Natural killer cell (primary cell): ENCODE results near the gene SIK3. TPM values are rescaled to one million over a fixed set of nuclear protein-coding genes. Genes with fewer than 3 reads are reported as not detected.
A peak's percentile ranks its signal among the peaks of the same experiment; 100 is the strongest.

Experiments used
- ATAC-seq, 3 donors: fragments of 150-1000 bp in 2 of 3; fragments of 200-7000 bp in 1 of 3; cut with Tn5 transposase; 1 replicate in 1 of 3; 2 replicates in 2 of 3; pipeline ENCODE4 v1.10.0; 2021; ENCODE audit warnings: mild to moderate bottlenecking in 2 of 3, moderate library complexity in 2 of 3
- DNase-seq, 2 donors: peaks; one replicate each; pipeline versions ENCODE4 v3.0.0 to v3.0.0-alpha.2; 2013 to 2021; ENCODE audit warnings: mixed read lengths in 1 of 2
- H3K27ac ChIP-seq: one replicate; pipeline ENCODE4 v1.5.1; 2013; ENCODE audit warnings: mild to moderate bottlenecking, low read length
- H3K27me3 ChIP-seq: one replicate; pipeline ENCODE4 v1.6.1; 2013; ENCODE audit warnings: low read length; ENCODE audit not compliant: control insufficient read depth, insufficient read depth
- H3K36me3 ChIP-seq: one replicate; pipeline ENCODE4 v1.6.1; 2013; ENCODE audit warnings: low read length; ENCODE audit not compliant: control insufficient read depth, insufficient read depth
- H3K4me1 ChIP-seq: one replicate; pipeline ENCODE4 v1.6.1; 2013; ENCODE audit warnings: low read length; ENCODE audit not compliant: control insufficient read depth, insufficient read depth
- H3K4me3 ChIP-seq: one replicate; pipeline ENCODE4 v1.5.1; 2013; ENCODE audit warnings: low read length
- H3K9me3 ChIP-seq: one replicate; pipeline ENCODE4 v1.6.1; 2013; ENCODE audit warnings: low read length; ENCODE audit not compliant: control insufficient read depth, insufficient read depth
- H3K27ac Mint-ChIP-seq, 2 donors: one replicate each; pipeline ENCODE4 v1.8.0; 2022; ENCODE audit warnings: mild to moderate bottlenecking in 2 of 2, mixed read lengths in 2 of 2, moderate library complexity in 1 of 2
- H3K27me3 Mint-ChIP-seq, 2 donors: one replicate each; pipeline ENCODE4 v1.8.0; 2022; ENCODE audit warnings: low read depth in 2 of 2, mixed read lengths in 2 of 2
- H3K36me3 Mint-ChIP-seq: one replicate; pipeline ENCODE4 v1.8.0; 2022; ENCODE audit warnings: mixed read lengths
- H3K4me1 Mint-ChIP-seq, 2 donors: one replicate each; pipeline ENCODE4 v1.8.0; 2022; ENCODE audit warnings: mixed read lengths in 2 of 2
- H3K4me3 Mint-ChIP-seq: one replicate; pipeline ENCODE4 v1.8.0; 2022; ENCODE audit warnings: mild to moderate bottlenecking, moderate library complexity, mixed read lengths
- H3K9me3 Mint-ChIP-seq, 2 donors: one replicate each; pipeline ENCODE4 v1.8.0; 2022; ENCODE audit warnings: mixed read lengths in 2 of 2
- WGBS: methylation state at CpG from one replicate; pipeline ENCODE4 v1.1.7; 2013; ENCODE audit warnings: missing lambda C conversion rate; ENCODE audit not compliant: insufficient coverage; 5-methylcytosine and 5-hydroxymethylcytosine counted together
- intact Hi-C: fragments of 100-400 bp; cut with micrococcal nuclease; formaldehyde crosslinking; loops from one replicate; pipeline ENCODE4 v1.14.2; 2022
- total RNA-seq, 4 donors: library from RNA; stranded (reverse); fragments of 120-200 nt in 1 of 4; gene quantifications; one replicate each; pipeline versions ENCODE4 v1.2.3 to v1.2.4, GENCODE V29; 2013 to 2022
- TF ChIP-seq, protein P1 (sequence below): fragments of 200-600 bp; IDR thresholded peaks from one replicate; pipeline ENCODE4 v1.8.0; 2022; ENCODE audit warnings: antibody characterized with exemption

The SIK3 gene
- total RNA-seq, 3 donors from 2014 or later (not counting 1 experiment from before 2014, with no cell fraction given): 71.6 to 120 (median 119) TPM

DNA sequence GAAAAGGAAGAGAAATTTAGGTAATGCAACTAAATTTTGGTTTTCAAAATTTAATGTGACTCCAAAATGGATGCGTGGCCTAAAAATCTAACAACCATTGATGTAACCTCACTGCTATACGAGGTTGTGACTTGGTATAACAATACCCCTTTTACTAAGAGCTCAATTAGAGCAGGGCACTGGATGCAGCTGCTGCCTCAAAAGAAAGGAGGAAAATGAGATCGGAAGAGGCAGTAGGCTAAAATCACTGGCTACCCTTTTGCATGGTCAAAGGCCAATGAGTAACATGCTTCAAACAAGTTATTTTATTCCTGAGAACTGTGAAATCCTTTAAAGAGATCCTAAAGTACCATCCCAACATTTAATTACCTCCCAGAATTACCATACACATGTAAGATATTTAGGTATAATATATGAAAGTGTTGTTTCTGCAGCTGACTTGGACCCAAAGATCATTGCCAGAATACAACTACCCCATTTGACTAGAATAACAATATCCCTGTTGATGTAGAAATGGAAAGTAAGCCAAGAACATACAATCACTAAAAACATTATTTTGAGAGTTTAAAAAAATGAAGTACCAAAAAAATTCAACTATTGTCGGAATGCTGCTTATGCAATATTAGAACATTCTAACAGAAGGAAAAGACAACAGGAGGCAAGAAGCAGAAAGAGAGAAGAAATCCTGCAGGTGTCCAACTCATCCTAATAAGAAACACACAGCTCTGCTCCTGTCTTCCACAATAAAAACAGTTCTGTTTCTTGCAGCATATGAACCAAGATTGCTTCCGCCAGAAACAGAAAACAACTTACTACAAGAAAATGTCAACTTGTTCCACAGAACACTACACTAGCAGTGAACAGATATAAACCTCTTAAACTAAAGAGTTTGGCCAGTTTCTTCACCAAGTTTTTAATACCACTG is 15.0 kb downstream of the SIK3 start:
- Histone ChIP-seq H3K27me3 (no peaks in the 10 kb centered on the region), H3K9me3 (no peaks in the 10 kb centered on the region), H3K4me1 (peaks cover 11% of the 10 kb centered on the region), H3K4me3 (no peak overlapping the region), H3K36me3 (no peaks in the 10 kb centered on the region), H3K27ac (no peak overlapping the region)
- H3K4me3 Mint-ChIP-seq: no peak overlapping the region
- H3K9me3 Mint-ChIP-seq: no peaks in the 10 kb centered on the region
- H3K36me3 Mint-ChIP-seq: no peaks in the 10 kb centered on the region
- H3K27me3 Mint-ChIP-seq: no peaks in the 10 kb centered on the region
- H3K4me1 Mint-ChIP-seq: peaks cover 51 to 52% of the 10 kb centered on the region in 2 donors
- ATAC-seq (peak in 1 of 3 donors; percentile 15), DNase-seq (no peak)
- no peak overlapping the region for H3K27ac Mint-ChIP-seq
- TF ChIP-seq, protein P1, sequence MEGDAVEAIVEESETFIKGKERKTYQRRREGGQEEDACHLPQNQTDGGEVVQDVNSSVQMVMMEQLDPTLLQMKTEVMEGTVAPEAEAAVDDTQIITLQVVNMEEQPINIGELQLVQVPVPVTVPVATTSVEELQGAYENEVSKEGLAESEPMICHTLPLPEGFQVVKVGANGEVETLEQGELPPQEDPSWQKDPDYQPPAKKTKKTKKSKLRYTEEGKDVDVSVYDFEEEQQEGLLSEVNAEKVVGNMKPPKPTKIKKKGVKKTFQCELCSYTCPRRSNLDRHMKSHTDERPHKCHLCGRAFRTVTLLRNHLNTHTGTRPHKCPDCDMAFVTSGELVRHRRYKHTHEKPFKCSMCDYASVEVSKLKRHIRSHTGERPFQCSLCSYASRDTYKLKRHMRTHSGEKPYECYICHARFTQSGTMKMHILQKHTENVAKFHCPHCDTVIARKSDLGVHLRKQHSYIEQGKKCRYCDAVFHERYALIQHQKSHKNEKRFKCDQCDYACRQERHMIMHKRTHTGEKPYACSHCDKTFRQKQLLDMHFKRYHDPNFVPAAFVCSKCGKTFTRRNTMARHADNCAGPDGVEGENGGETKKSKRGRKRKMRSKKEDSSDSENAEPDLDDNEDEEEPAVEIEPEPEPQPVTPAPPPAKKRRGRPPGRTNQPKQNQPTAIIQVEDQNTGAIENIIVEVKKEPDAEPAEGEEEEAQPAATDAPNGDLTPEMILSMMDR: no peak
- intact Hi-C loops: no loop called here
- WGBS: 86% methylated on average over 5 of the region's 5 CpGs

DNA sequence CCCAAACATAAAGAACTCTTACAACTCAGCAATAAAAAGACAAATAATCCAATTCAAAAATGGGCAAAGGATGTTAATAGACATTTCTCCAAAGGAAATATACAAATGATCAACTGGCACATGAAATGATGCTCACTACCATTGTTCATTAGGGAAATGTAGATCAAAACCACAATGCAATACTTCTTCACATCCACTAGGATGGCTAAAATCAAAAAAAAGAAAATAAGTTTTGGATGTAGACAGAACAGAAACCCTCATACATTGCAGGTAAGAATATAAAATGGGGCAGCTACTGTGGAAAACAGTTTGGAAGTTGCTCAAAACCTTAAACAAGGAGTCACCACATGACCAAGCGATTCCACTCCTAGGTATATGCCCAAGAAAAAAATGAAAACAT is 16.3 kb downstream of the SIK3 start:
- intact Hi-C loops: no loop called here

DNA sequence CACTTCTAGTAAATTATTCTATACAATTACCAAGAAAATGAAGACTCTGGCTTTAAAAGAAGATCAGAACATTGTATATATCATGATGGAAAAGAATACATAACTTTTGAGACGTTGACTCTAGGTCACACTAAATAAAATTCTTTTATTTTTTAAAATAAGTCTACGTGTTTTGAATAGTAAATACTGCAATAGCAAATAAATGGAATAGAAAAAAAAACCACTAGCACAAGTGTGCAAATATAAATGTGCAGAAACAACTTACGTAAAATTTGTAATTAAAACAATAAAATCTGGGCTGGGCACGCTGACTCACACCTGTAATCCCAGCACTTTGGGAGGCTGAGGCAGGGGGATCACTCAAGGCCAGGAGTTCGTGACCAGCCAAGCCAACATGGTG is 17.9 kb downstream of the SIK3 start:
- H3K36me3 Mint-ChIP-seq: no peaks in the 10 kb centered on the region
- no peaks in the 10 kb centered on the region for H3K36me3 ChIP-seq

More for the DNA sequence above, 16.3 kb downstream of the SIK3 start:
- Histone ChIP-seq H3K36me3 (no peaks in the 10 kb centered on the region), H3K4me1 (peaks cover 11% of the 10 kb centered on the region), H3K9me3 (no peaks in the 10 kb centered on the region), H3K4me3 (no peak overlapping the region), H3K27ac (no peak overlapping the region), H3K27me3 (no peaks in the 10 kb centered on the region)
- no peaks in the 10 kb centered on the region for H3K9me3 Mint-ChIP-seq
- ATAC-seq: no peak
- no peaks in the 10 kb centered on the region for H3K27me3 Mint-ChIP-seq
- peaks cover 57 to 58% of the 10 kb centered on the region in 2 donors for H3K4me1 Mint-ChIP-seq
- 100% methylated on average over 1 of the region's 1 CpG for WGBS
- no peak overlapping the region for H3K4me3 Mint-ChIP-seq
- TF ChIP-seq, protein P1: no peak
- H3K36me3 Mint-ChIP-seq: no peaks in the 10 kb centered on the region
- peak overlapping the region in 1 of 2 donors; percentile 14 for H3K27ac Mint-ChIP-seq
- no peak for DNase-seq

More for the DNA sequence above, 17.9 kb downstream of the SIK3 start:
- DNase-seq (no peak), ATAC-seq (no peak)
- Mint-ChIP-seq H3K9me3 (no peaks in the 10 kb centered on the region), H3K4me1 (peaks cover 50 to 60% of the 10 kb centered on the region in 2 donors), H3K27me3 (no peaks in the 10 kb centered on the region), H3K4me3 (no peak overlapping the region), H3K27ac (no peak overlapping the region)
- TF ChIP-seq, protein P1: no peak
- intact Hi-C loops: no loop called here
- Histone ChIP-seq H3K27me3 (no peaks in the 10 kb centered on the region), H3K4me1 (peaks cover 19% of the 10 kb centered on the region), H3K27ac (no peak overlapping the region), H3K4me3 (no peak overlapping the region), H3K9me3 (no peaks in the 10 kb centered on the region)
- 100% methylated on average over 3 of the region's 5 CpGs for WGBS
